ENCODE results near the gene RNF44.

The RNF44 gene

GRCh38 chr5:176536902-176537553 is at the start of gene RNF44:
Gene RNF44, minus strand, starts transcription at chr5:176537402. Its CDS starts 4,930 bp downstream, at chr5:176532472.
- DNase-seq = peak; percentile 87

- no peak for DNase-seq
Observed at GRCh38 chr5:176583076-176583475, 45.9 kb upstream of the RNF44 start.

GRCh38 chr5:176581361-176581760 is 44.2 kb upstream of the RNF44 start:
- no peak for DNase-seq

- DNase-seq = no peak
Observed at GRCh38 chr5:176579323-176579722, 42.1 kb upstream of the RNF44 start.

GRCh38 chr5:176578391-176578808 is 41.2 kb upstream of the RNF44 start:
- no peak for DNase-seq

GRCh38 chr5:176577312-176578176 is 40.3 kb upstream of the RNF44 start:
- DNase-seq = no peak

GRCh38 chr5:176575488-176576422 is 38.6 kb upstream of the RNF44 start:
- DNase-seq = no peak

- DNase-seq = no peak
Observed at GRCh38 chr5:176575066-176575465, 37.9 kb upstream of the RNF44 start.

- no peak for DNase-seq
Observed at GRCh38 chr5:176574297-176574591, 37.0 kb upstream of the RNF44 start.

- DNase-seq = peak; percentile 10
Observed at GRCh38 chr5:176573564-176574296, 36.5 kb upstream of the RNF44 start.

- no peak for DNase-seq
Observed at GRCh38 chr5:176570044-176570443, 32.8 kb upstream of the RNF44 start.

- no peak for DNase-seq
Observed at GRCh38 chr5:176568657-176569056, 31.5 kb upstream of the RNF44 start.

- DNase-seq = no peak
Observed at GRCh38 chr5:176565760-176566288, 28.6 kb upstream of the RNF44 start.

- no peak for DNase-seq
Observed at GRCh38 chr5:176564002-176564401, 26.8 kb upstream of the RNF44 start.

GRCh38 chr5:176562189-176562588 is 25.0 kb upstream of the RNF44 start:
- DNase-seq = no peak

GRCh38 chr5:176561259-176561658 is 24.1 kb upstream of the RNF44 start:
- no peak for DNase-seq

- no peak for DNase-seq
Observed at GRCh38 chr5:176560364-176560763, 23.2 kb upstream of the RNF44 start.

- DNase-seq = no peak
Observed at GRCh38 chr5:176559683-176560082, 22.5 kb upstream of the RNF44 start.

GRCh38 chr5:176557846-176558245 is 20.6 kb upstream of the RNF44 start:
- DNase-seq = no peak

GRCh38 chr5:176553260-176554085 is 16.3 kb upstream of the RNF44 start:
- no peak for DNase-seq

GRCh38 chr5:176552332-176552869 is 15.2 kb upstream of the RNF44 start:
- no peak for DNase-seq

Data from NCI-H1105 (cell line).